ENCODE results near the gene TMEM51.

Gene TMEM51

GRCh38 chr1:15191770-15192169 is 38.2 kb downstream of the TMEM51 start:
- in situ Hi-C loops (cut with HindIII; ENCODE audit: low sequenced_read_pairs) = no loop called here

DNA sequence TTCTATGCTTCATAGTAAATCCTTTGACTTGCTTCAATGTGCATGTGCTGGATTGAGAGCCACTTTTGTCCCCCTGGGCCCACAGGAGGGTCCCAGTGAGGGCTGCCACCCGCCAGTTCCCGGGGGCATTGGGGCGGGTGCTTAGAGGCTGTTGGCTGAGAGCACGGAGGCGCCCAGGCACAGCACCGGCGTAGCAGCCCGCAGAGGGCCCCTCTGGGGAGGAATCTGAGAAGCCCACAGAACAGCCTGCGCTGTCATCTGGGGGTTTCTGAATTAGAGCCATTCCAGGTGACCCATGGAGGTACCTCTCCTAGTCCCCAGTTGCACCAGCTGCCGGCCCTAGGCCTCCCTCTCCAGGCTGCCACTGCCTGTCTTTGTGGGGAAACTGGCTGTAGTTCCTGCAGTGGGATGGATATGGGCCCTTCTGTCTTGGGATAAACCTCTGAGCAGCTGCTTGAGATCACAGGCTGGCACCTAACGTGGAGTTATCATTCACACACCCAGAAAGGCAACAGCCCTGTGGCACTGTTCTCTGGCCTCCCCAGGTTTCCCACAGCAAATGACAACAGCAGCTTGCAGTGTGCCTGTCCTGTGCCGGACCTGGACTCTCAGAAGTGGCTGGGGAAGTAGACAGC is 39.5 kb downstream of the TMEM51 start:
- in situ Hi-C loops (cut with HindIII; ENCODE audit: low sequenced_read_pairs) = no loop called here

DNA sequence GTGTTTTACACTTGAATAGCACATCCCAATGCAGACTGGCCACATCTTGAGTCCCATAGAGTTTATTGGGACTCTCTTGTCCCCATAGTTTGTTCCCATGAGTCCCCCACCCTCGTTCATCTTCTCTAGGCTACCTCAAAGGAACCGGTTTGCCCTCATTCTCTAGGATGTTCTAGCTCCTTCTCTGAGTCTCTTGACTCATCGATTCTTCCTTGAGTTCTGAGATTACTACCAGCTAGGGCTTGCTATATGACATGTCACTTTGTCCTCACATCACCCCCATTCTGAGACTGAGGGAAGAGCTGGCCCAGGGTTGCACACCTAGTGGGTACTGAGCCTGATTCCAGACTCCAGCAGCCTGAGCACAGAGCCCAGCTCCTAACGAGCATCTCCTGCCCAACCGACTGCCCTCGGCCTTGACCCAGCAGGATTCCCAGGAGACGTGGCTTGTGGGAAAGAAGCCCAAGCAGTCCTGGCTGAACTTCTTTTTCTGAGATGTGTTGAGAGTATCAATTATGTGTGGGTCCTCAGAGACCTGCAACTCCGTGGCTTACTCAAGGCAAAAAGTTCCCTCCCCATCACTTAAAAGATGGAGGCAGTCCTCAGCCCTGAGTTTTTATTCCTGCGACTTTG is 42.0 kb downstream of the TMEM51 start:
- in situ Hi-C loops (cut with HindIII; ENCODE audit: low sequenced_read_pairs) = no loop called here

DNA sequence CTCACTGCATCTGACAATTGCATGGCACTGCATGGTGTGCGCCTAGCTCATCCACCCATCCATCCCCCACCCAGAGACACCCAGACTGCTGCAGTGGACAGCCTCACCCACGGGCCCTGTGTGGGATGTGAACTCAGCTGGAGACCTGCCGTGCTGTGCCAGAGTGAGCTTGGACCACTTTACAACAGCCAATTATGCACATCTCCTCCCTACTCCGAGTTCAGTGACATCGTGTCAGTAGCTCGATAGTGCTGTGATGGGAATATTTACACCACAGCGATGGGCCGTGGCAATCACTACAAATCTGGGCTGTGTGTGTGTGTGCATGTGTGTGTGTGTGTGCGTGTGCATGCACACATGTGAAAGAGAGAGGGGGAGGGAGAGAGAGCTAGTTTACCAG is 42.5 kb downstream of the TMEM51 start:
- in situ Hi-C loops (cut with HindIII; ENCODE audit: low sequenced_read_pairs) = no loop called here

GRCh38 chr1:15196807-15197530 is 43.4 kb downstream of the TMEM51 start:
- in situ Hi-C loops (cut with HindIII; ENCODE audit: low sequenced_read_pairs) = no loop called here

GRCh38 chr1:15197591-15198447 is 44.3 kb downstream of the TMEM51 start:
- in situ Hi-C loops (cut with HindIII; ENCODE audit: low sequenced_read_pairs) = no loop called here

DNA sequence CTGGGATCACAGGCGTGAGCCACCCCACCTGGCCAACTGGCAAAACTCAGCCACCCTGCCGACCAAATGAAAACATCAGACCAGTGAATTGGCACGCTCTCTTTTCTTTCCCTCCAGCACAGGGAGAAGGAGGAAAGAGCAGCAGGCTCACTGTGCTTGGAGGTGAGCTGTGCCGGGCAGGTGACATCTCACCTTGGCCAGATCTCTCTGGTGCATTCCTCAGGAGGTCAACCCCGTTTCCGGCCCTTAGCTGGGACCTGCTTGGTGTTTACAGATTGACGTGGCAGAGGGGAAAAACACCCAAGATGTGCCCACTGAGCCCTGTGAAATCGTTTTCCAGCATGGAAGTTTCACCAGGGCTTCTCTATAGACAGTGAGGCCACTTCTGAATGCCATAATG is 45.1 kb downstream of the TMEM51 start:
- in situ Hi-C loops (cut with HindIII; ENCODE audit: low sequenced_read_pairs) = no loop called here

- in situ Hi-C loops (cut with HindIII; ENCODE audit: low sequenced_read_pairs) = no loop called here
Observed at GRCh38 chr1:15201221-15201620, 47.7 kb downstream of the TMEM51 start.

GRCh38 chr1:15201849-15202551 is 48.5 kb downstream of the TMEM51 start:
- in situ Hi-C loops (cut with HindIII; ENCODE audit: low sequenced_read_pairs) = no loop called here

DNA sequence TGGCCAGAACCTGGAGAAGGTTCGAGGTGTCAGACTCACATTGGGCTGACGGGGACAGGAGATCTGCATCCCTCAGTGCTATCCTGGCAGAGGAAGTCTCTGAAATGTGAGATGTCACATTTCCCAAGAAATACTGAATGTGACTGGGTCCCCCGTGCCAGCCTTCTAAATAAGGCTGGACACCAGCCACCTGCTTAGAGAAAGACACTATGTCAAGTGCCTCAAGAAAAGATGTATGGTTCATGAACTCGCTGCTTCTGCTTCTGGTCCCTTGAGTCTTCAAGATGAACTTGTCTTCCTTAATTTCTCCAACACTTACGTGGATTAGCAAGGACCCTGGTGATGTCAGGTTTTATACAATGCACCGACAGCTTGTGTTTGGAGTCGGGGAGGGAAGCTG is 51.4 kb downstream of the TMEM51 start:
- in situ Hi-C loops (cut with HindIII; ENCODE audit: low sequenced_read_pairs) = no loop called here

DNA sequence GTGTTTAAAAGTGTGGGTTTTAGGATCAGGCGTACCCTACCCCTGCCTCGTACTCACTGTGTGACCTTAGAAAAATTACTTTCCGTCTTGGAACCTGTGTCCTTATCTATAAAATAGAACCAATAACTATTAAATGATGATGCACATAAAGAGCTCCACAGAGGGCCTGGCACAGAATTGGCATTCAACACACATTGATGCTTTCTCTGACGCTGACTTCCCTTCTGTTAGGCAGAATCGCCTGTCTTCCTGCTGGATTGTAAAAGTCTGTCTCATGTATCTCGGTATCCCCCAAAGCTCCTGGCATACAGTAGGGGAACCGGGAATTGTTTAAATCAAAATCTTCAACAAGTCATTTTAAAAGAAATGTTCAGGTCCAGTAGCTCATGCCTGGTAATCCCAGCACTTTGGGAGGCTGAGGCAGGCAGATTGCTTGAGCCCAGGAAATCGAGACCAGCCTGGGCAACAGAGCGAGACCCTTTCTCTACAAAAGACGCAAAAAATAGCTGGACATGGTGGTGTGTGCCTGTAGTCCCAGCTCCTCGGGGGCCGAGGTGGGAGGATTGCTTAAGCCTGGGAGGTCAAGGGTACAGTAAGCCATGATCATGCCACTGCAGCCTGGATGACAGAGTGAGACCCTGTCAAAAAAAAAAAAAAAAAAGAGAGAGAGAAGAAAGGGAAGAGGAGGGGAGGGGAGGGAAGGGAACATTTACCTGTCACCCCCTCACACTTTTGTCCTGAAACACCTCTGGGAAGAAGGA is 52.2 kb downstream of the TMEM51 start:
- in situ Hi-C loops (cut with HindIII; ENCODE audit: low sequenced_read_pairs) = no loop called here

GRCh38 chr1:15206418-15207030 is 53.0 kb downstream of the TMEM51 start:
- in situ Hi-C loops (cut with HindIII; ENCODE audit: low sequenced_read_pairs) = no loop called here

DNA sequence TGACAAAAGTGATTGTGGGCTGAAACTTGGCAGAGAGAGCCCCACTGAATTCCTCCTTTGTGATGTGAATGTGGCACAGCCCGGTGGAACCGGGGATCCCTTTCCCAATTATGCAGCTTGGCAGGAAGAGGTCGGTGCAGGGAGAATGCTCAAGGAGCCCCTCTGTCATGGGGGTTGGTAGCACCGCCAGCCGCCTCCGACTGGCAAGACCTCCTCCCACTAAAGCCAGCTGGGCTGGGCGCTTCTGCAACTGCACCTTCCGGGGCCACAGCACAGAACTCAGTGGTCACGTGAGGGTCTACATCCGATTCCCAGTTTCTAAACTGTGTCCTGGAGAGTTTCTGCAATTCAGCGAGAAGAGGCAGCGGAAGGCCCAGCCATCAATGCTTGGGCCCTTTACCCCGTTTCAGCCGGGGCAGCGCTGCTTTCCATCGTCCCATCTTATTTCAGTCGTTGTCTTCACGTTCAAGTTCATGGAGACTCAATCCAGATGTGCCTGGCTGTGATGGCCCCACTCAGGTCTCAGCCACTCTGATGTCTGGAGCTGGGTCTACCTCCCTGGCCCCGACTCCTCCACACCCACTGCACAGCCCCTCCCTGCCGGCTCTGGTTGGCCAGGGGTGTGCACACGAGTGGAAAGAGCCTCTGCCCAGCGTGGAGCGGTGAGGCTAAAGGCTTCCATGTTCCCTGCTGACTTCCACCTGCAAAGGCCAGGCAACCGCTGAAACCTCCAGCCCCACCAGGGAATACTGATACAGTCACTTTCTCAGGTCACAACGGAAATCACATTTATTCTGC is 53.7 kb downstream of the TMEM51 start:
- in situ Hi-C loops (cut with HindIII; ENCODE audit: low sequenced_read_pairs) = no loop called here

GRCh38 chr1:15207829-15208429 is 54.4 kb downstream of the TMEM51 start:
- in situ Hi-C loops (cut with HindIII; ENCODE audit: low sequenced_read_pairs) = no loop called here

GRCh38 chr1:15210651-15211375 is 57.3 kb downstream of the TMEM51 start:
- in situ Hi-C loops (cut with HindIII; ENCODE audit: low sequenced_read_pairs) = no loop called here

GRCh38 chr1:15211424-15211823 is 57.9 kb downstream of the TMEM51 start:
- in situ Hi-C loops (cut with HindIII; ENCODE audit: low sequenced_read_pairs) = no loop called here

DNA sequence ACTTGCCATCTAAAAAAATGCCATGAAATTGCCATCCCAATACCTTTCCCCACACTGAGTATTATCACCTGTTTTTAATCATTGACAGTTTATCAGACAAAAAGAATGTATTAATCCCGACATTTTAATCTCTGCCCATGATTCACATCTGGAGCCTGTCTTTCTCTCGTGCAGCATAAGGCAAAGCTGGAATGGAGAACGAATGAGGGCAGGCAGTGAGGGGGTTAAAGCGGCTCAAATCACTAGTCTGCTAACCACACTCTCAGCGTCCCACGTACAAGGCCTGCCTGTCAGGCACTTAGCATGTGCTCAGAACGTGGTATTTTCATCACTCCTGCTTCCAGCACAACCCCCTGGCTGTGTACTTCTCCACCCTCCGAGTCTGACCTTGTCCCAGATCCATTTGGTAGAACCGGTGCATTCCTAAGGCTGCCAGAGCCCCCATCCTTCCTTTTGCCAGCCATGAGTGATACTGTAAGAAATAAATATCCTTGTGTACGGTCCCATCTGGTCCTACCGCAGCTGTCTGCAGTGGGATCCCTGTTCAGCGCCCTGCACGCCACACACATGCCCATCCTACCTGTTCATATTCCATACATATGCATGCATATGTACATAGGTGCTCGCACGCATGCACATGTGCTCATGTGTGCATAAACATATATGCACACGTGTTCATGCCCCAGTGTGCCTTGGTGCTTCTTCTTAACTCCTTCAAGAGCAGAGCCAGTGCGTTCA is 58.8 kb downstream of the TMEM51 start:
- in situ Hi-C loops (cut with HindIII; ENCODE audit: low sequenced_read_pairs) = no loop called here
